ENCODE measurements around the gene FLNB.
"Not testable (repeated sequence)": the region's sequence is repeated elsewhere in the genome, so short reads cannot be mapped to it uniquely, and the experiment has no call there.

FLNB gene

DNA sequence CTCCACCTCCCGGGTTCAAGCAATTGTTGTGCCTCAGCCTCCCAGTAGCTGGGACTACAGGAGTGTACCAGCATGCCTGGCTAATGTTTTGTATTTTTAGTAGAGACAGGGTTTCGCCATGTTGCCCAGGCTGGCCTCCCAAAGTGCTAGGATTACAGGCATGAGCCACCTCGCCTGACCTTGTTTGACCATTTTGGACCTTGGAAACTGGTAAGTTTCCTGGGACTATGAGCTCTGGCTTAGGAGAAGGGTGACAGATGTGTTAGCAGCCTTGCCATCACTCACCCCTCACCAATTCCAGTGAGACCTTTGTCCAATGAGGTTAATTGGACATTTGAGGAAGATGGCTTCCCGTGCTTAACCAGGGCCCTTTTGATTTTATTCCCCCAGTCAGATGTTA lies 182.7 kb downstream of the FLNB start:
- DNase-seq, result no peak

DNA sequence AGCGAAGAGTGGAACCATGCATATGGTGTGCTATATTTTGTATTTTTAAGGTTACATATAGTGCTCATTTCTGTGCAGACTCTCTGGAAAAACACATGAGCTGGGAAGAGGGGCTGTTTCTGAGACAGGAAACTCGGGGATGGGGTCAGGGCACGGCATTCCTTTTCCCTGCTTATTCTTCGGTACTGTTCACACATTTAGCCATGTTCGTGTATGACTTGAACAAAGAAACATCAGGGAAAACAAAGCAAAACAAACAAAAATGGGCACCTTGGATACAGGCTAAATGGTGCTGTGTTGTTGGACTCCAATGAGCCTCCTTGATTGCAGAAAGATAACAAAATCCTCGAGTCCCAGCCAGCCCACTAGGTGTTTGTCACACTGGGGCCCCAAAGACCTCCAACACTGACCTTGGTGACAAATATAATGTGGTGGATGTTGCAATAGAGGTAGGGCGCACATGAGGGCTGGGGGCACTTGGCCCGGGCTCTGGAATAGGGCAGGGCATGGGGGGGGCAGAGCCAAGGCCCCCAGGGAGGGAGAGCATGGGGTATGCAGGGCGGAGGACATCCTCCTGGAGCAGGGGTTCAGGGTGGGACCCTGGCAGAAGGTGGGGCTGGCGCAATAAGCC lies 183.3 kb downstream of the FLNB start:
- no peak for DNase-seq

DNA sequence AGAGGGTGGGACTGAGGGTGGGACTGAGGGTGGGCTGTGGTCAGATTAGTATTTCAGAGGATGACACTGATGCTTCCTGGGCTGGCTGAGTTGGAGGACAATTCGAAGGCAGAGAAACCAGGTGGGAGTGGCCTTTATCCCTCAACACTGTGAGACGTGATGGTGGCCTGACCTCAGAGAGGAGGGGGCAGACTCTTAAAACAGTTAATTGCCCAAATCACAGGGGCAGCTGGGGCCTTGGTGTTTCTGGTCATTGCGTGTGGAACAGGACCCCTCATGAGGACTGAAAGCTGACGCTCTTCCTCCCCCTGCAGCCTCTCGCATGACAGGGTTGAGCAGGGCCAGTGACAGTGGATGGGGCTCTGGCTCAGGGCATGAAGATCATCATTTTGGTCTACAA lies 183.8 kb downstream of the FLNB start:
- no peak for DNase-seq

DNA sequence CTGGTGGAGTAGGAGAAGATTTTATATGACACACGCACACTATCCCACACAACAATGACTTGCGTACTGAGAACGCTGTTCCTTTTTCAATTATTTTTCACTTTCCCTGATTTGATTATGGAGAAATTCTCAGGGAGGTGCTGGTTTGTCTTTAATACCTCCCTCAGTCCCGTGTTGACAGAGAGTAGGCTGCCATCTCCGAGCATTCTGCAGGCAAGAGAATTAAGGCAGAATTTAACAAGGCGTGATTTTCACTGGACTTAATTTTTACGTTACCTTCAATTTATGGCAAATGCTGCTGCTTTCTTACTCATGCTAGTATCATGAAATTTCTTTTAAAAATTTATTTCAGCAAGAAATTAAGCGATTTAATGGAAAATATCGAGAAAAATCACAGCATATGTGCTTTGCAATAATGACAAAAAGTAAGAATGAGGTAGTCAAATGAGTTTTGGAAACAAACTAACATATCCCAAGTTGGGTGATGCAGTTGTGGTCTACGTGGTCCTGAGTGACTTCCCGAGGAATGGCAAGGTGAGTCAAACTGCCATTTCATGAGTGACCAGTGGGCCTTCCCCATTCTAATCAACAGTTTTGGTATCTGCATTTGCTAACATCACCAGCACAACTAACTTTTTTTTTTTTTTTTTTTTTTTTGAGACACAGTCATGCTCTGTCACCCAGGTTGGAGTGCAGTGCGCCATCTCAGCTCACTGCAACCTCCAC lies 185.6 kb downstream of the FLNB start:
- no peak for DNase-seq

DNA sequence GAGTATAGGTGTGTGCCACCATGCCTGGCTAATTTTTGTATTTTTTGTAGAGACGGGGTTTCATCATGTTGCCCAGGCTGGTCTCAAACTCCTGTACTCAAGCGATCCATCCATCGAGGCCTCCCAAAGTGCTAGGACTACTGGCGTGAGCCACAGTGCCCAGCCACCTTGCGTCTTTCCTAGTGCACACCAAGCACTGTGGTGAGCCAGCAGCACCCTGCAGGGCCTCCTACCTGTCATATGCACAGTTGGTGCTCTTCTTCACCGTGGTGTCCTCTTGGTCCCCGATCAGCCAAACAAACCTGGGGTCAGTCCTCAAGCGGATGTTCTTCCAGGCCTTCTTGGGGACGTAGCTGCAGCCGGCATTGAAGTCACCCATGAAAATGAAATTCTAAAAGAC lies 189.4 kb downstream of the FLNB start:
- no peak for DNase-seq

DNA sequence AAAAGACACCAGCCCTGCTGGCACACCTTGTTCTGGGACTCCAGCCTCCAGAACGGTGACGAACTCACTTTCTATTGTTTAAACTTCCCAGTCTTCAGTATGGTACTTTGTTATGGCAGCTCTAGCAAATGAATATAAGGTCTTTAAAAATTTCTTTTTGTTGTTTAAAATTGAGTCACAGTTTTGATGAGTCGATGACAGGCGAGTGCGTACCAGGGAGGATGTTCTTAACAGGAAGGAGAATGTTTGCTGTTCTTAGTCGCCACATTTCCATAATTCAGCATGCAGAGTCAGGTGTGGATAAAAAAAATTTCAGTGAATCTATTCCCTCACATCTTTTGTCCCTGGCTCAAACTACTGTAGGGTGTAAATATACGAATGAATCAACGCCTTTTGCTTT lies 190.1 kb downstream of the FLNB start:
- DNase-seq, result no peak

DNA sequence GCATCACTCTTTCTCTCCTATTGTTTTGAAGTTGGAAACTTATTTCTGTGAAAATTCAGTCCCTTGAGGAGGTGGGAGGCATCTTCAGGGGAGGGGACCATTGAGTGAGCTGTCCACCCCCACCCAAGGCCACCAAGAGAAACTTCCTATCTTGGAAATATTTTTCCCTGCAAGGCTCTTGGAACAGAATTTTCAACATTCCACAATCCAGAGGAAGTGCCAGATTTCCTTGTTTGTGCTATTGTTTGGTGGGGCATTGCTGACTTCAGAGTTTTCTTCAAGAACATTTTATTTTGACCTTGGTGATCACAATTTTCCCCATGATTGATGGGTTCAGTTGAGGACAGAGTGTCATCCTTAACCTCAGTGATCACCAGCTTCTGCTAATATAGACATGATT lies 190.6 kb downstream of the FLNB start:
- DNase-seq, result no peak

DNA sequence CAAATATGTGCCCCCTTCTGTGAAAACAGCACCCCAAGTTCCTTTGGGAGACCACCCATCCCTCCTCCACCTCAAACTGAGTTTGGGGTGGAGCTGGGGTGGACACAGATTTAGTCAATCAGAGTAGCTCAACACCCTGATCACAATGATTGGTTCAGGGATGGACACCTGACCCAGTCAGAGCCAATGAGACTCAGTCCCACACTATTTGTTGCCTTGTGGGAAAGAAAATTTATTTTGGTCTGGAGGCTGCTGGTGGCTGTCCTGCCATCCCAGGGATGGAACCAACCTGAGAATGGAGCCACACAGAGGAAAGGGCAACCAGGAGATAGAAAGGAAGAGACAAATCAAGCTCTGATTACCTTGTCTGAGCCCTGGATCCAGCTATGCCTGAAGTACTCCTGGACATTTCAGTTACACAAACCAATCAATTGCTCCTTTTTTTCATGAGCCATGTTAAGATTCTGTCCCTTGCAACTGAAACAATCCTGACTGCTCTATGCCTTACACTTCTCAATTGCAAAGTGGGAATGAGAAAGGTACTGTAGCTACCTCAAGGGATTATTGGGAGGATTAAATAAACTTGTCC lies 192.0 kb downstream of the FLNB start:
- no peak for DNase-seq

DNA sequence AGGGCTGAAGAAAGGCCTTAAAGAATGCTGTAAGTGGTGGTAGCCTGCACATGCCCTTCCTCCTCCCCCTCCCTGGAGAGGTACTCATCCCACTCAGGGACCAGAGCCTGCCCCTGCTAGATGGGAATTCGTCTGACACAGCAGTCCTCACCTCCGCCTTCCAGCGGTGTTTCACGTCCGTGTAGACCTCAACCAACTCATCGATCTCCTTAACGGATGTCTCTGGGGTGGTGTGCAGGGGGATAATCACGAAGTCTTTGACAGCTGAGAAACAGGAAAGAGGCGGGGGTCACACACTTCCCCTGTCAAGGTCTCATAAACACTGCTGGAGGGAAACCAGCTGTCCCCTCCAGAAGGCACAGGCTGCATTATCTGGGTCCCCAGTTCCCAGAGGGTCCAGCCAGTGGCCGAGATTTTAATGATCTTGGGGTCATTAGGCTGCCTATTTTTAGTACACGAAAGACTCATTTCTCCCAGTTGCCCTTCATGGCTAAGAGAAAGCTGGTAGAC lies 192.7 kb downstream of the FLNB start:
- no peak for DNase-seq

DNA sequence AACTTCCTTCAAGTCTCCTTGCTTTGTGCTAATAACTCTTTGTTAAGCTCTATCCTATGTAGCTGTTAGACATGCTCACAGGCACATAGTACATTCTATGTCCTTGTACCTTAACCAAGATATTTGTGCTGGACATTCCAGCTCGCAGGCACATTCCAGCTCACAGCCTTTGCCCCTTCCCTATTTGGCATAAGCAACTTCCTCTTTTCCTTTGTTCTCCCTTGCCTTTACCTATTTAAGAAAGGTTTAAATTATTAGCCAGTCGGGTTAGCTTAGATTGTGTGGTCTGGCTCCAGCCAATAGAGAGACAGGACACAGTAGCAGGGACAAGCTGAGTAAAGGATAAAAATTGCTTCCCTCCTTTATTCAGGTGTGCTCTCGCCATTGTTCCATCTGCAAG lies 193.2 kb downstream of the FLNB start:
- DNase-seq, result not testable (repeated sequence)

DNA sequence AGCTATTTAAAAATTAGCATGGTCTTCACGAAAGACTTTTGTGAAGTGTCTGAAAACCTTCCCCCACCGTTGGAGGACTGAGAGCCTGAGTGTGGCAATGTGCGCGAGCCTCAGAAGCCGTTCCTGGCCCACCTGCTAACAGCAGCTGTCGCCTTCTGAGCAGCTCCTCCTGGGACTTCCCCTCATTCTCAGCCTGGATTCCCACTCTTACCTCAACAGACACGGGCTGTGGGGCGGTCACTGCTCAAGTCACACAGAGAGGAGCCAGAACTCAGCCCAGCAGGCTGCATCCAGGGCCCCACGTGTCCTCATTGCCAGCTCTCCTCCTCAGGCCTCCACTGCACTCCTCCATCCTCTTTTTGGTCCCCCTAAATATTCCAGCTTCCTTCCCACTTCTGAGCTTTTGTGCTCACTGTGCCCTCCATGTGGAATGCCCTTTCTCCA lies 194.7 kb downstream of the FLNB start:
- peak; percentile 78 for DNase-seq

DNA sequence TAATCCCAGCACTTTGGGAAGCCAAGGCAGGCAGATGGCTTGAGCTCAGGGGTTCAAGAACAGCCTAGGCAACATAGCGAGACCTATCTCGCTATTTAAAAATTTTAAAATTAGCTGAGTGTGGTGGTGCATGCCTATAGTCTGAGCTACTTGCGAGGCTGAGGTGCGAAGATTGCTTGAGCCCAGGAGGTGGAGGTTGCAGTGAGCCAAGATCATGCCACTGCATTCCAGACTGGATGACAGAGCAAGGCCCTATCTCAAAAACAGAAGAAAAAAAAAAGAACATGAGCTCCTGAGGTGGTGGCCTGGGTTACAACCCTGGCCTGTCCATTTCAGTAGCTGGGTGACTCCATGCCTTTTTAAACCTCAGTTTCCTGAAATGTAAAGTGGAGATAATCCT lies 195.3 kb downstream of the FLNB start:
- no peak for DNase-seq

DNA sequence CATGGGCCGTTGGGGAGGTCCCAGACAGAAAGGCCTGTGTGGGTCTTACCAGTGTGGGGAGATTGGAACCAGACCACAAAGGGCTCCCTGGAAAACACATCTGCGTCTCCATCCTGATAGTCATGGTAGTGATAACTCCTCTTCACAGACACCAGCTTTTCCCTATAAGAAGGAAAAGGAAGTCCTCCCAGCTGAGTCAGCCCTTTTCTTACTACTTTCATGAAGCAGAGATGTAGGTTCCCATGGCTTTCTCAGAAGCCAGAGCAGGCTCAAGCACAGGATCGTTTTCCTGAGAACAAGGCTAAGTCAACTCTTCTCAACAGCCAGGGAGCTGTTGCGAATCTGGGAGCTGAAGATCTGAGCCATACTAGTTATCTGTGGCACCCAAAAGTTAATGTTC lies 196.5 kb downstream of the FLNB start:
- DNase-seq, result no peak

DNA sequence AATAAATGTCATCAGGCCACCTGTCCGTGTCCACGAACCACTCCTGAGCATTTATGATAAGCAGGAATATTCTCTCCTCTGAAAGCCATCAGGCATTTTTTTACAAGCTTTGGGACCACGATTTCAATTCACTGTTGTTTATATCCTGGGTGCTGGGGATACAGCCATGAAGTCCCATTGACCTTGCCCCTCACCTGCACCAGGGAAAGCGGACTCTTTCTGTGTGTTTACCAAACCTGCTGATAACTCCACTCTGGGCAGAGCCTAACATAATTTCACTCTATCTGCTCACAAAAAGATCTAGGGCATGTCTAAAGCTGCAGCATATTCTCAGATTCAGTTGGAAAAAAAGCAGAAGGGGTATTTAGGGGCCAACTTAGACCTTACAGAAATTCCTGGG lies 197.8 kb downstream of the FLNB start:
- no peak for DNase-seq

DNA sequence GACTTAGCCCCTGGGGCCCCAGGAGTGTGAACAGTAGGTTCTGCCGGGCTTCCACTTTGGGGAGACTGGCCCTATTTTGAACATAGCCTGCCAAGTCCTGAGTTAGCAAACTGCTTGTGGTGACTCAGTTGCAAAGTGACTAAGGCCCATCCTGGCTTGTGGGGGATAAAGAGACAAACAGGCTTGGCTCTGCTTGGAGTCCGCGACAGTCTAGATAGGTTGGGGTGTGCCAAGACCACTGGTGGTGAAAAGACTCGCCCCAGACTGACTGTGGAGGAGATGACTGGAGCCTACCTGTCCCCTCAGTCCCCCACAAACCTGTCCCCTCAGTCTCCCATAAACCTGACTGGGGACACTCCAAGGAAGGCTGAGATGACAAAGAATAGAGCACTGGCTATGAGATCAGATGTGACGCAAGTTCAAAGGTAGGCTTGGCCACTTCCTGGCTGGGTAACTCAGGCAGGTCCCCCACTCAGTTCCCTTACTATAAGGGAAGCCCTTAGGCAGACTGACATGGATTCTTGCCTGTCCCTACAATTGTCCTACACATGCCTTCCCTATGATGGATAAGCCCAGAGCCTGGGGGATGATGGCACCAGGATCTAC lies 198.3 kb downstream of the FLNB start:
- no peak for DNase-seq

DNA sequence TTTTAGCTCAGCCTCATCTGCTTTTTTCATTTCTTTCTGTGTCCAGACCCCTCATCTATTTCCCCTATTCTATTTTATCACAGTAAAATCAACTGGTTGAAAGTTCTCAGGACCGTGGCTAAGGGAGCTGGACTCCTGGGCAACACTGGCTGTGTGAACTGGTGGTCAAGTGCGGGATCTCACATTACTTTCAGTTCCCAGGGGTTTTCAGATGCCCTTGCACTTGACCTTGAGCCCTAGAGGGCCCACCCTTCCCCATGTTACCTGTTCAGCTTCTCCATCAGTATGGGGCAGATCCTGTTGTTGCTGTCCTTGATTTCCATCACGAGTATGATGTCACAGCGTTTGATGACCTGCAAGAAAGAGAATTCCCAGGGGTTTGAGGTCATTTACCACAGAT lies 199.7 kb downstream of the FLNB start:
- DNase-seq, result no peak

DNA sequence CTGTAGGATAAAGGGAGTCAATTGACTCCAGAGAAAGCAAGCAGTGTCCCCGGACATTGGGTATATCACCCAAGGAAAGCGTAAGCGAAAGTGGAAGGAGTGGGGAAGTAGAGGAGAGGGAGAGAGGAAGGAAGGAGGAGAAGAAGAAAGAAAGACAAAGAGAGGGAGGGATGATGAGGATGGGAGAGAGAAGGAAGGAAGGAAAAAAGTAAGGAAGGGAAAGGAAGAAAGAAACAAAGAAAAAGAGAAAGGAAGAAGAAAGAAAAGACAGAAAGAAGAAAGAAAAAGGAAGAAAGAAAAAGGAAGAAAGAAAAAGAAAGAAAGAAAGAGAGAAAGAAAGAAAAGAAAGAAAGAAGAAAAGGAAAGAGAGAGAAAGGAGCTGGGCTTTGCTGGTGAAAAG lies 201.7 kb downstream of the FLNB start:
- no peak for DNase-seq

DNA sequence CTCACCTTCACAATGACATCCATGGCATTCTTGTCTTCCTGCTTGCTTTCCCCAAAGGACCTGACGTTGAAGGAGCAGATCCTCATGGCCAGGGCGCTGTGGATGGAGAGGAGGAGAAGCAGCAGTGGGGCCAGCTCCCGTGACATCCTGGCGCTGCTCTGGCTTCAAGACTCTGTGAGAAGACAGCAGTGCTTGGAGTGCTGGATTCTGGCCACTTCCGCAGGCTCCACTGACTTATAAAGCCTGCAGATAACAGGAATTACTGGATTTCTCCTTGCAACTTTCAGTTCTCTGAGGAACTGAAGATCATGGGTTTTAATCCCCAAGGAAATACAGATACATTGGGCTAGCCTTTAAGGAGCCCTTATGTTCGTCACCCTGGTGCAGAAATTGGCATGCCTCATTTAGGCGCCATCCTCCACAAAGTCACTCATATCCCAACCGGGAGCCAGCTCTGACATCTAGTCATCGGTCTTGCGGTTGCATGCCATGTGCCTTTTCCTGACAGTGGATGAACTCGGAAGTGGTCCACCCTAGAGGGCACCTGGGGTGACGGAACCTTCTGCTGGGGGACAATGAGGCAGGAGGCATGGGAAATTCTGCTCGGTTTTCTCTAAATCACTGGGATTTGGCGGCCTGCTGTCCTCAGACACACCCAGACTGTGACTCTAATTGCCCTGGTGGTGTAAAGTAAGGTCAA lies 202.7 kb downstream of the FLNB start, which contains the start of gene DNASE1L3:
Gene DNASE1L3, minus strand, starts transcription at position 212 of the 700 bp plus-strand sequence. Its CDS starts 66 bp downstream, at position 146.
- no peak for DNase-seq

DNA sequence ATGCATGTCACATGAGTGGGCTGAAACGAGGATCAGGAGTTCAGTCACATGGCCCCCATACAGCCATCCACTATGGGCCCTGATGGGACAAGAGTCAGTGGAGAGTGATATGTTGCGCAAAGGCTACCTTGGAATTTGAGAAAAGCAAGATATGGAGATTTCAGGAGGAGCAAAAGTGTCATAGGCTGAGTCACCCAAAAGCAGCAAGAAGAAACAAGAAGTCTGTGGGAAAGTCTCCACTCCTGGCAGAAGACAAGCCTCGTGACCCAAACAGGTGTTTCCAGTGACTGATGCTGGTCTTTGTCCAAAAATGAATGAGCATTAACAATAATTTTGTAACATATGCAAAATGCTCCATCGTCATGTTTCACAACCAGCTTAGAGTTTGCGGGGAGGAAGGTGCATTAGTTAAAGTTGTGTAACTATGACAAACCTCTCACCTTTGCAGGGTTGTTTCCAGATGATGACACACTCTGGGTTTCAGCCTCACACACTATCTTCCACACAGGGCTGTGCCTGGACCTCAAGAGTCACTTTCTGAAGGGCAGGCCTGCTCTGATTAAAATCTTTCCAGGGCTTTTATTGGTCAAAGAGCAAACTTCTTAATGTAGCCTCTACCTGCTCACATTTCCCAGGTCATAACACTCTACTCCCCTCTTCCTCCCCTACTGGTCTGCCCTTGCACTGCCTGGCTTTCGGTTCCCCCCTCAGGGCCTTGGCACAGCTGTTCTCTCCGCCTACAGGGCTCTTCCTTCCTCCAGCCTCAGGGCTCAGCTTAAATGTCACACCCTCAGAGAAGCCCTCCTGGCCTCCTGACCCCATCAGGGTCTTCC lies 206.5 kb downstream of the FLNB start:
- DNase-seq, result peak; percentile 57

DNA sequence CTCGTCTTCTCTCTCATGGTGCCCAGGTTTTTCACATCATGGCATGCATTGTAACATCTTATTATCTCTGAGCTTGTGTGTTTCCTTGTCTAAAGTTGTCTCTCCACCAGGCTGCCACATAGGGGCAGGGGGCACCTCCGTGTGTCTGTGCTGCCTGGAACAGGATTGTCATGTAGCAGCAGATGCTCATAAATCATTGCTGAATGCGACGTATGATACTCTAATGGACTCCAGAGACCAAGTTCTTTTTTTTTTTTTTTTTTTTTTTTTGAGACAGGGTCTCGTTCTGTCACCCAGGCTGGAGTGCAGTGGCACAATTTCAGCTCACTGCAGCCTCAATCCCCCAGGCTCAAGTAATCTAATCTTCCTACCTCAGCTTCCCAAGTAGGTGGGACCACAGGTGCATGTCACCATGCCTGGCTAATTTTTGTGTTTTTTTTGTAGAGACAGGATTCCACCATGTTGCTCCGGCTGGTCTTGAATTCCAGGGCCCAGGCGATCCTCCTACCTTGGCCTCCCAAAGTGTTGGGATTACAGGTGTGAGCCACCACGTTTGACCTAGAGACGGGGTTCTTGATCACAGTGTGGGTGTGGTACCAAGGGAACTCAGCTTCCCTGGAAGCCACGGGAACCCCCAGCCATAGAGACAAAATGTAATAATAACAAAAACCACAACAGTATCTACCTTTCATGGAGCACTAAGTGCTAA lies 207.2 kb downstream of the FLNB start:
- peak; percentile 57 for DNase-seq

DNA sequence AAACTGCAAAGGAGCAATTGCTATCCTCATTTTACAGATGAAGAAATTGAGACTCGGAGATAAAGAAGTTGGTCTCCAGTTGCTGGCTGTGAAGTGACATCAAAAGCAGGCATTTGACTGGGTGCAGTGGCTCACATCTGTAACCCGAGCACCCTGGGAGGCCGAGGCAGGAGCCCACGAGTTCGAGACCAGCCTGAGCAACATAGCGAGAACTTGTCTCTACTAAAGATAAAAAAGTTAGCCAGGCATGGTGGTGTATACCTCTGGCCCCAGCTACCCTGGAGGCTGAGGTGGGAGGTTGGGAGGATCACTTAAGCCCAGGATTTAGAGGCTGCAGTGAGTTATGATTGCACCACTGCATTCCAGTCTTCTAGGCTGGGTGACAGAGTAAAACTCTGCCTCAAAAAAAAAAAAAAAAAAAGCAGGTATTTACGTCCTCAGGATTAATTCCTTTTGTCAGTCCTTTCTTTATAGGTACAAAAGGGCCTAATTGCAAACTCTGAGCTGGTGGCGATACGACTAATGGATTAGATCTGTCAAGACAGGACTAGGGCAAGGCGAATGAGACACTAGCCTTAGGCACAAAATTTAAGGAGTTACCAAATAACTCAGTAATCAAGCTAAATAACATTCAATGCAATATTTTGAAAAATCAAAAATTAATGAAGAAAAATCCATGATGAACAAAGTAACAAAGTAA lies 208.4 kb downstream of the FLNB start:
- no peak for DNase-seq
